CD4-positive, alpha-beta T cell treated with Interleukin-17A for 1 hour (primary cell): Measurements from ENCODE around the gene SACM1L.
"Not testable (repeated sequence)": the region's sequence is repeated elsewhere in the genome, so short reads cannot be mapped to it uniquely, and the experiment has no call there.

Experiments used
- DNase-seq: peaks from one replicate; pipeline ENCODE4 v3.0.0-alpha.2; 2020

The SACM1L gene

DNA sequence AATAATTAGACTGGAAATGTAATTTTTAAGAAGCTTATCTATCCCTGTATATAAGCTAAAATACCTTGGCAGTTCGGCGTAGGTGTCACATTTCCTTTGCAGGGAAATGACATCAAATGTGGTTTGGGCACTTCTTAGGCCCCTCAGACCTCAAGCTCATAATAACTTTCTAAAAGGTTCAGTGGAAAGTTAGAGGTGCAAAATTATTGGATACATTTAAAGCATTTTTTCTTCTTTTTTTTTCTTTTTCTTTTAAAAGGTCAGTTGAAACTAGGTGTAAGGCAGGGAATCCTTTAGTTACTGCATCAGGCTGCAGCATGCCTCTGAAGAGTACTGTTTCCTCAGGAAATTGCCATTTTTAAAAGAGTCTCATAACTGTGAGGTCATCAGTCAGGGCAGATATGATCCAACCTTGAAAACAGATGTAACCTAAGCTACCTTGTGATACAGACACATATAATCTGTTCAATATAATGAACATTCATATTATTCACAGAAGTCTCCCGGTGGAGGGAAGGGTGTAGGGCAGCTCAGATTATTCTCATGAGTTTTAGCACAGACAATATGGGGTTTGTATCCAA is 4.8 kb downstream of the SACM1L start:
- DNase-seq: peak; percentile 74

DNA sequence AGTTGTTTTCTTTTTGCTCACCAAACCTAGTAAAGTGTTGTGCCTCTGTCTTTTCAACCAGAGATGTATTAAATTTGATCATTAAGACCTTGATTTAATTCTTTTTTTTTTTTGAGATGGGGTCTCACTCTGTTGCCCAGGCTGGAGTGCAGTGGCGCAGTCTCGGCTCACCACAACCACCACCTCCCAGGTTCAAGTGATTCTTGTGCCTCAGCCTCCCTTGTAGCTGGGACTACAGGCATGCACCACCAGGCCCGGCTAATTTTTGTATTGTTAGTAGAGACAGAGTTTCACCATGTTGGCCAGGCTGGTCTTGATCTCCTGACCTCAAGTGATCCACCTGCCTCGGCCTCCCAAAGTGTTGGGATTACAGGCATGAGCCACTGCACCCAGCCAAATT is 6.0 kb downstream of the SACM1L start:
- DNase-seq: not testable (repeated sequence)

DNA sequence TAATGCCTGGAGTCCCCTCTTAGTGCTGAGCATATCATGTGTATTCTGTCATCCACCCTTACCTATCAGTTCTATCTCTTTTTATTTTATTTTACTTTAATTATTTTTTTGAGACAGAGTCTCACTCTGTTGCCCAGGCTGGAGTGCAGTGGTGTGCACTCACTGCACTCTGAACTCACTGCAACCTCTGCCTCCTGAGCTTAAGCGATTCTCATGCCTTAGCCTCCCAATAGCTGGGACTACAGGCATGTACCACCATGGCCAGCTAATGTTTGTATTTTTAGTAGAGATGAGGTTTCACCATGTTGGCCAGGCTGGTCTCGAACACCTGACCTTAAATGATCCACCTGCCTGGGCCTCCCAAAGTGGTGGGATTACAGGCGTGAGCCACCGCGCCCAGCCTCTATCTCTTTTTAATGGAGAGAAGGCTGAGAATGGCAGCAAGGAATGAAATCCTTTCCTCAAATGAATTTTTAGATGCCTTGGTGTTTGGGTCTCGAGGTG is 11.4 kb downstream of the SACM1L start:
- DNase-seq: no peak

DNA sequence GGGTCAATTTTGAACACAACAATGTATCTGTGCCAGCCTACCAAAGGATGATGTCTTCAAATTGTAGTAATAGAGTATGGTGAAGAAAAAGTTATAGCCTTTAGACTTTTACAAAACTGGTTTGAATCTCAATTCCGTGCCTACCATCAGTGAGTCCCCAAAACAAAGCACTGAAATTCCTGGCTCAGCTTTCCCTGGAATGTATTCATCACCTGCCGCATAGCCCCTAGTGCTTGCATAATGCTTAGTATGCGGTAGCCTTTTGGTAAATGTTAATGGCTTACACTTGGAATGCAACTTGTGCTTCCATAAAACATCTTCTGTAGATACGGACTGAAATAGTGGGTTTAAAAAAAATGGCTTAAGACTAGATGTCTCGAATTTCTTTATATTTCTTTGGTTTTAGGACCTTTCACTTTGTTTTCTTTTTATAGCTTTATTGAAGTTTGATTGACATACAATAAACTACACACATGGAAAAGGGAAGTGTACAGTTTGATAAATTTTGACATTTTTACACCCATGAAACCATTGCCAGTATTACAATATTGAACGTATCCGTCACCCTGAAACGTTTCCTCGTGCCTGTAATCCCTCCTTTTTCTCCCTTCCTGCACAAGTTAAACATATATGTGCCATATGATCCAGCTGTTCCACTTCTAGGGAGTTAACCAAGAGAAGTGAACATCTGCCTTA is 12.1 kb downstream of the SACM1L start:
- no peak for DNase-seq

DNA sequence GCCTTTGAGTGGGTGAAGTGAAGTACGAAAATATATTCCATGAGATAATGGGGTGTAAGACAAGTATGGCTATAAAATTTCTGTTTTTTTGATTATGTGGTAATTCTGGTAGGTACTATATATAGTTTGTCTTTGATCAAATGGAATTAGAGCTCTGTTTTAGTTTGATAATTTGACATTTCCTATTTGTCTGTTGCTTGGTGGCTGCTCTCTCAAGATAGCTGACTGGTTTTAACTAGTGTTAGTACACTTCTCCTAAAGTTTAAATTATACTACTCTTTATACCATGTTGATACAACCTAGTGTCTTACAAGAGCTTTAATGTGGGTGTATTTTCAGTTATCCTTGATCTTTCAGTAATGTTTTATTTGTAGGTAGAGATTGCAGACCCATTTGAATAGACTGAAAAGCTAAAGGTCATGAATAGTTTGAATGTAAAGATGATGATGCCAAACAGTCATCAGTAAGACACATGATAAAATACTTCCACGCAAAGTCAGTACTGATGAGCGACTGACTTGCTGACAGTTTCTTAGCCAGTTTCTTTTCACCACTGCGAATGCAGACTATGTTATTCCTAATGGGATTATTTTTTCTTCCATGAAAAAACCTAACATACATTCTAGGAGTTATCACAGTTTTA is 15.2 kb downstream of the SACM1L start:
- DNase-seq: no peak

DNA sequence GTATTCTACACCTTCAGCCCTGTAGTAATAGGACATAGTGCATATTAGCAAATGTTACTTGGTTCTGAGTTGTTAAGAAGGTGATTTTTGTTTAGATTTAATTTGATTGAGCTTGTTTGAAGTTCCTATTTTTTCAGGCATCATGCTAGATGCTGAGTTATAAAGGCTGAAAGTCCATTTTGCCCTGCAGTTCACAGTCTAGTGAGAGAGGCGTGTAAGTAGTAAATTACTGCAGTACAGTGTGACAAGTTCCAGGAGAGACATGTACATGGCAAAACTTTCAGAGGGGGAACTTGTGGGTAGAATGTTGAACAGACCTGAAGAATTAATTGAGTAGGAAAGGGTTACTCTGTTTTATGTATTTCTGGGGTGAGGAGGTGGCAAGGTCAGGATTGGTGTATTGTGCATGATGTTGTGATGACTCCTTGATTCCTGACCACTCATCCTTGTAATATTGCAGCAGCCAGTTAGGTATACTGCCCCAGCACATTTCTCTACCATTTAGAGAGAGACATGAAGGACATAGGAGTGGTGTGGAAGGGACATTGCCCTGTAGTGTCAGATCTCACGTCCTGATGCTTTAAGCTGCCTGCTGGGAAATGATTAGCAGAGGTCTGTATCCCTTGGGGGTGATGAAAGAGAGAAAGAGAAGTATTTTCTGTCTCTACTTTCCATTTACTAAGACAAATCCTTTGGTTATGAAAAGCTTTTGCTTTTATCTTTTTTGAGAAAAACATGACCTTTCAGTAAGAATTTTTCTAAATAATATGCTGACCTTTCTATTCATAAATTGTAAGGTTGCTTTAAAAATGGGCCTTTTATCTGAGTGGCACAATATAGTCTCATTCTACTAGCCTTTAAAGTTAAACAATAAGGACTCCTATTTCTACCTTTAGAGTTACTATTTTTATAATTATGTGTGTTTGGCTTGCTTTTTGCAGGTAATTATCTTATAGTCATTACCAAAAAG is 16.9 kb downstream of the SACM1L start:
- DNase-seq: no peak

DNA sequence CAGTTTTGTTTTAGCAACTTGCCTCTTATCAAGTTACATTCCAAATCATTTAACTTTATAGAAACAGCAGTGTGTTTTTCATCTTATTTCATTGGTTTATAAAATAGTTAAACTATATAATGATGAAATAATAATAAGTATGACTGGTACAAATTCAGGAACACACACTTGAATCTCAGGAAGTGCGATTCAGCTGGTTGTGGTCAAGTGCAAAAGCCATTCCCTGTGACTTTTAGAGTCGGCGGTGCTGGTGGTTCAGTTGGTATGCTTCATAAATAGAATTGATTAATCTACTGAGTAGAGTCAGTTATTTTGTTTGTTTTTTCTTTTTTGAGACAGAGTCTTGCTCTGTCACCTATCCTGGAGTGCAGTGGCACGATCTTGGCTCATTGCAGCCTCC is 22.7 kb downstream of the SACM1L start:
- DNase-seq: no peak

DNA sequence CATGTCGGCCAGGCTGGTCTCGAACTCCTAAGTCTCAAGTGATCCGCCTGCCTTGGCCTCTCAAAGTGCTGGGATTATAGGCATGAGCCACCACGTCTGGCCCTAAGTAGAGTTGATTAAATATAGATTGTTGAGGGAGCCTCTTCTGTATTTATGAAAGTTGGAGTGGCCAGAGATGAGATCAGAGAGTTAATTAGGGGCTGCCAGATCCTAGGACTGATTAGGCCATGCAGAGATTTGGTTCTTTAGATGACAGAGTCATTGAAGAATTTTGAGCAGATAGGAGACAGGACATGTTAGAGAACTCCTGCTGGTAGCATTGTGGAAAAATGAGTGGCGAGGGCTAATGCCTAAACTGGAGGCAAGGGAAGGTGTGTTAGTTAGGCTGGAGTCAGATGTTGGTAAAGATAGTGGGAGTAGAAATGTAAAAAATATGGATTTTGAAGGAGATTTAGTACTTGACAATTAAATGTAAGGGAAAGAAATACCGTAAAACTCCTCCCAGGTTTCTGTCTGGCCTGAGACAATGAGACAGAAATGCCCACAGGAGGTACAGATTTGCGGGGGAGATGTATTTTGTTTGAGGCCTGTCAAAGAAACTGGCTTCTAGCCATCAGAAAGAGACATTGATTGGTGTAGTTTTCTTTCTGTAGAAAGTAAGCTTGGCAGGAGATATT is 23.4 kb downstream of the SACM1L start:
- no peak for DNase-seq

DNA sequence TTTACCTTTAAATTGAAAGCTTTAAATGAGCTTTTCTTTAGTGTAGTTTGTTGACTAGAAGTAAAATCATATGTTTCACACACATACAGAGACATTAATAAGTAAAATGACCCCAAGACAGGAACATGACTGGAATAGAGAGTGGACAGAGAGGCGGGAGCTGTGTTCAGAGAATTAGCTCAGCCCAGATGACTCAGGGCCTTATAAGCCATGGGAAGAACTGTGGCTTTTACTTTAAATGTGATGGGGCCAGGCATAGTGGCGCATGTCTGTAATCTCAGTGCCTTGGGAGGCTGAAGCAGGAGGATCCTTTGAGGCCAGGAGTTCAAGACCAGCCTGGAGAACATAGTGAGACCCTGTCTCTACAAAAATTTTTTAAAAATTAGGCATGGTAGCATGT is 26.7 kb downstream of the SACM1L start:
- no peak for DNase-seq

DNA sequence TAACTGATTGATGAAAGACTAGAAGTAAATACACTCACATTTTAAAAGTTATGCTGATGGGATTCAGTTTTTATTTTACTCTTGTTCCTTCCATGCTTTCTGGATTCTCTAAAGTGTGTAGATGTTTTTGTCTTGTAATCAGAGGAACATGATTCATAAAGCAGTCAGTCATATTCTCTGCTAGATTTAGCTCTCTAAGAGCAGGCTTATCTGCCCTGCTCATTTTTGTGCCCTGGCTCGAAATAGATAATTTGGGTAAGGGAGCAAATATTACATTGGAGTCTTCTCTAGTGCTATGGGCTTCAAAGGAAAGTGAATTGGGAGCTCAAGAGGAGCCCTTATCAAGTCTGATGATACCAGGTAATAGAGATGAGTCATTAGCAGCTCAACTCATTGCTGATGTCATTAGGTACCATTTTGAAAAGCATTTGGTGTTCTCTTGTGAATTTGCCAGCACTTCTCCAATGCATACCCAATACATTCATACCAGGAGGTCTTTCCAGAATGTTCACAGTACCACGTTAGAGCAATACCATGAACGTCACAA is 27.7 kb downstream of the SACM1L start:
- no peak for DNase-seq

DNA sequence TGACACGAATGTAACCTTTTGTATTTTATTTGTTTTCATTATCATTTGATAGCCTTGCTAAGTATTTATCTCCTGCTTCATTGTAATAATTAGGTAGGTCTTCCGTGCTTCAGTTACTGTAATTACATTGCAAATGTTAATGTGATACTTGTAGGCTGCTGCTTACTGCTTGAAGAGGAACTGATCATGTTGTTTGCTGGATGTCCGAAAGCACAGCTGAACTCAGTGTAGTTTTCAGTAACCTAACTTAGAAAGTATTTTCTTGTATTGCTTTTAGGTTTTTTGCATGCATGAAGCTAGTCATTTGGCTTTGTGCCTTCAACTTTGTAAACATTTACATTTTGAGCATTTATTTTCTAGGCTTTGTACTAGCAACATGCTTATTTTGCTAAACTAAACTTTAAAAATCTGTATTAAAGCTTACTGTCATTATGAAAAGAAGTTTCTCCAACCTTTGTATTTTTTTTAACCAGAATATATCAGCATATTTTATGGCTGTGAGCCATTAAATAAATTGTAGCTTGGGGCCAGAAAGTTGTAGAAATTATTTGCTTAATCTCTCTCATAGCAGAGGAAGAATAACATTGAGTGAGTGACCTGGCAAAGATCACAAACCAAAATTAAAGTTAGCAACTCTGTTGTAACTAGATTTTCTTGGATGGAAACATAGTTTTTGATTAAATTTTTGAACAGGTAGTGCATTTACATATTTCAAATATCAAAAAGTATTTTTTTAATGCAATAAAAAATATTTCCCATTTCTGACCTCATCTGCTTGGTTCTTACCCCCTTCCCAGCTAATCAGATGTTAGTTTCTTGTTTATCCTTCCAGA is 30.7 kb downstream of the SACM1L start:
- no peak for DNase-seq

DNA sequence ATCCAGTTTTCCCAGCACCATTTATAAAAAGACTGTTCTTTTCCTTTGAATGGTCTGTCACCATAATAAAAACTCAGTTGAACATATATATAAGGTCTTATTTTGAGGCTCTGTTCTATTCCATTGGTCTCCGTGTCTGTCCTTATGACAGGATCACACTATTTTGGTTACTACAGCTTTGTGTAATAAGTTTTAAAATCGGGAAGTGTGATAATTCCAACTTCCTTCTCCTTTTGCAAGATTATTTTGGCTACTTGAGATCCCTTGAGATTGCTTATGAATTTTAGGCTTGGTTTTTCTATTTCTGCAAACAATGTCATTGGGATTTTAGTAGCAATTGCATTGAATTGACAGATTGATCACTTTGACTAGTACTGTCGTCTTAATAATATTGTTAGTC is 35.7 kb downstream of the SACM1L start:
- DNase-seq: no peak

DNA sequence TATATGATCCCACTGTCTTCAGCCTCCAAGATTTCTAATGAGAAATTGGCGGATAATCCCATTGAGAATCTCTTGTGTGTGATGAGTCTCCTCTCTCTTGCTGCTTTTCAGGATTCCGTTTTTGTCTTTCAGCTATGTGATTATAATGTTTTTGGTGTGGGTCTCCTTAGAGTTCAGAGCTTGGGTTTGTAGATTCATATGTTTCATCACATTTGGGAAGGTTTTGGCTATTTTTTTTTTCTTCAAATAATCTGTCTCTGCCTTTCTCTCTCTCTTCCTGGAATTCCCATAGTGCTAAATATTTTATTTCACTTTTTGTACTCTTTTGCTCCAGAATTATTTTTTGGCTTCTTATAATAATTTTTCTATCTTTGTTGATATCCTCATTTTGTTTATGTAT is 40.4 kb downstream of the SACM1L start:
- no peak for DNase-seq

DNA sequence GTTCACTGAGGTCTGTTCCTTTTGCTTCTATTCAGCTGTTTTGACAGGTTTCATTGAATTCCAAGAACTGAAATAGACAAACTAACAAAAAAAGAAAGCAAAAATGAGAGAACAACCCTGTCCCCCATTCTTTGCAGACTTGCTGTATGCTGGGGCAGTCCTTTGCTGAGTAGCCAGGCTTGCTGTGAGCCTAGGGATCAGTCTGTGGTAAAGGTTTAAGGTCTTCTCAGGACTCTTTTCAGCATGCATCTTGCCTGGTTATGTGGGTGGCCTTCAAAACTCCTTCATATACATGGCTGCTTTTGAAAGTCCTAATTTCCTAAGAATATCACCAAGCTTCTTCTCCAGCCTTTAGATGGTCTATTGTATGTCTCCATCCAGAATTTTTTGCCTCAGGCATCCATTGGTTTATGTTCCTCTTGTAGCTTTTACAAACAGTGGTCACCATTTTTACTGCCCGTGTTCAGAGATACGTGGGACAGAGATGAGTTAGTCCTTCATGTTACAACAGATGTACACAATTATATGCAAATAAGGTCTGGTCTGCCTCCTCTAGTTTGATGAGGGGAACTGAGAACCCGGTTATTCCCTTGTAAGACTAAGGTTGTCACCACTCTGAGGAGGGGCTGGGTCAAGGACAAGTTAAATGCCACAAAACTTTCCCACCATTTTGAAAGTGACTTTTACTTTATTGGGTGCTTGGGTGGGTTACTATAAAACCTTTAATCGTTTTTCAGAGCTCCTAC is 41.4 kb downstream of the SACM1L start:
- DNase-seq: no peak

DNA sequence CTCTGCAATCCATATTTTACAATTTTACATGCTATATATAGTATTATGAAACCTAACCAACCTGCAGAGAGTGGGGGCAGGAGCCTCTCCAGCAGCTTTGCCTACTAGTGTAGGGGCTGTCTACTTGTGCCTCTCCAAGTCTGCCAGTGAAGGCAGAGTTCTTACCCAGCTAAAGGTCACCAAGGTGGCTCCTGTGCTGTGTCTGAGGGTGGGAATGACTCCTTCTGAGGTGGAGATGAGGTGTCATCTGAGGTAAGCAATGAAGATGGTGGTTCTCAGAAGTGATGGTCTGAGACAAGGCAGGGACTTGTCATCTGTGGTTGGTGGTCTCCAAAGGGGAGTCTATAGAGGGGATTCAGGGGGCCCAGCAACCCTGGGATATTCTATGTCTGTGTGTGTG is 47.5 kb downstream of the SACM1L start:
- DNase-seq: no peak

DNA sequence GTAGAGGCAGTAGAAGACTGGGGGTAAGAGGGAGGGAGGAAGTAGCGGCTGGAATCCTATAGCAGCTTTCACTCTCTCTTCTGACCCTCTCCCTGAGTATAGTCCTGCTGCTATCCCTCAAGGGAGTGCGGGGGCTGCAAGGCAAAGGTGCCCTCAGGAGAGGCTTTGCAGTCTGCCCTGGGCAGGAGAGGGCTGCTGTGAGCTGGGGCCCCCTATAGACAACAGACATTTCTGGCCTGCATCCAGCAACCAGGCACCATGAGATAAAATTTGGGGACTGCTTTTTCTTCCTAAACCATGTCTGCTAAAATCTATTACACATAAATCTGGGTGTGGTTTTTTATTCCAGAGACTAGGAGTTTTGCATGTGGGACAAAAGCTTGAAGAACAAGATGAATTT is 48.0 kb downstream of the SACM1L start:
- DNase-seq: no peak

DNA sequence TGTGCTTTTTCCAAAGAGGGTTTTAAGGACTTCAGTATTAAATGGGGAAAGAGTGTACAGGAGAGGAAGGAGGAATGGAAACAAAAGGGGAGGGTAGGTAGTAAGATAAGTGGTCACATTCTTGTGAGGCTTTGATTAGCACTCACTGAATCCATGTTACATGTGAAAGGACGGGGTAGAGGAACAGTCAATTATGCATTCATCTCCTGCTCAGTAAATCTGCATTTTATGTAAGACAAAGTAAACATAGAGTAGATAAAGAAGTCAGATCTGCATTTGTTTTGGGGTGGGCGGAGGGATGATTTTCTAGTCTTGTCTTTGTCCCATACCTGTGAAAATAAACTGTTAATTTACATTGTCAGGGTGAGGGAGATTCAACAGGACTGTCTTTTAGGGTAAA is 50.8 kb downstream of the SACM1L start:
- no peak for DNase-seq

DNA sequence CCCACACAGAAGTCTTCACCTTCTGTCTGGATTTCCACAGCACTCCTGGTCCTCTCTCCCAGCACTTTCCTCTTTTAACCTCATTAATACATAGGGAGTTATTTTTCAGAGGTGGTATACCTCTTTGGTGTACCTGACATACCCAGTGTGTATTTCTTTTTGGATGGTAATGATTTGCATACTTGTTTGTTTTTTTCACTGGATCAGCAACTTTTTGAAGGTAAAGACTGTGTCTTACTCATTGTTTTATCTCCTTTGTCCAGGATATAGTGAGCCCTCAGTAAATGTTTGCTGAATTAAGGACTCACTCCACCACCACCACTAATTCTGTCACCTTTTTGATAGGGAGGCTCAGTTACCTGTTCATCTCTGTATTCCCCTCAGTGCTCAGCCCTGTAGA is 52.1 kb downstream of the SACM1L start:
- no peak for DNase-seq

DNA sequence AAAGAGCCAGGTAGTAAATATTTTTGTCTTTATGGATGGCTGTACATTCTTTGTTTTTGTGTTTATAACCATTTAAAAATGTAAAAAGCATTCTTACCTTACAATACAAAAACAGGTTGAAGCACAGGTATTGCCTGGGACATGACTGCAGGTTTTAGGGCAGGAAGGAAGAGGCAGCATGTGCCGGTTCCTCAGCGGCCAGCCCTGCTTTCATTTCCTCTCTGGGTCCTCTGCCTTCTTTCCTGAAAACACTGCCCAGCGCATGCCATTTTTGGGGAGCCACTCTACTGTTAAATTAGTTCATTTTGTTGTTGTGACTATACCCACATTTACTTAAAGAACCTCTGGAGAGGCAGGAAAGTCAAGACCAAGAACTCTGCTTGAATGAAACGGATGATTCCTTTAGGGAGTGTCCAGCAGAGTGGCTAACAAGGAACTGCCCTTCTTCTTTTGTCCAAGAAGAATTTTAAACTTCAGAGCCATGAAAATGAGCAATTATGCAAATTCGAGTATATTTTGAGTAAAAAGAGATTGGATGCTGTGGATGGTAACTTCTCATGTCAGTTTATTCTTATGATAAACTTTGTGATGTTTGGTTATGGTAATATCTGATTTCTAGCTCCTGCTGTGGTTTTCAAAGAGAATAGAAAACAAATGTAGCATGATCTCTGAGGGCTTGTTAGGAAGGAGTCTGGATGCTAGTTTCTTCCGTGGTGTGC is 52.7 kb downstream of the SACM1L start:
- no peak for DNase-seq
